Measurements from ENCODE around the gene BAAT. TPM values are rescaled to one million over a fixed set of nuclear protein-coding genes. Genes with fewer than 3 reads are reported as not detected.

Gene BAAT
- total RNA-seq, 1 donor from 2014 or later = 459 TPM

DNA sequence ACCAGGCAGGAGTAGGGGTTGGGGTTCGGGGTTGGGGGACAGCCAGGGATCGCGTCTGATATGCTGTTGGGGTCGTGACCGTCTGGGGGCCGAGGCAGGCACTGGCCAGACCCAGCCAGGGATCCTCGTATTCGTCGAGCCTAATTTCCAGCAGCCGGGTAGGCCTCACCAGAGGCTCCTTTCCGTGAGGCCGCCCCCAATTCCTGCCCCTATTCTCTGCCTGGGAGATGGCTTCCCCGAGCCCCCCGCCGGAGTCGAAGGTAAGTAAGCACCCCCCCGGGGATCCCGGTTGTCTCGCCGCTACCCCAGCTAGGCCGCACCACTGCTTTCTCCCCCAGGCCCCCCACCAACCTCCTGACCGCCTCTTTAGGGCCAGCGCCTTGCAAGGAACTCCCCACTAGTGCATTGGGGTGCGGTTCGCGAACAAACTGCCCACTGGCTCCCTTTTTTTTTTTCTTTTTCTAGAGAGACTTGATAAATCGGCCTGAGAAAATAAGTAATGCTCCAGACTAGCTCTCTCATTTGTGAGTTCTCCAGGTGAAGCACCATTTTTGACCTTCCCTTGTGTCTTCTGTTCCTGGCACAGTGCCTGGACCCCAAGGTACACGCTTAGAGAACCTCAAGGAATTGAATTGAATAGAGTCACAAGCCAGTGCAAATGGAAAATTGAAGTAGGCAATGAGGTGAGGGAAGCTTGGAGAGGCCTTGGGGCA, 14.3 kb upstream of the BAAT start:
- ATAC-seq = peak; percentile 8
- no peak for DNase-seq (ENCODE audit: low spot score)

DNA sequence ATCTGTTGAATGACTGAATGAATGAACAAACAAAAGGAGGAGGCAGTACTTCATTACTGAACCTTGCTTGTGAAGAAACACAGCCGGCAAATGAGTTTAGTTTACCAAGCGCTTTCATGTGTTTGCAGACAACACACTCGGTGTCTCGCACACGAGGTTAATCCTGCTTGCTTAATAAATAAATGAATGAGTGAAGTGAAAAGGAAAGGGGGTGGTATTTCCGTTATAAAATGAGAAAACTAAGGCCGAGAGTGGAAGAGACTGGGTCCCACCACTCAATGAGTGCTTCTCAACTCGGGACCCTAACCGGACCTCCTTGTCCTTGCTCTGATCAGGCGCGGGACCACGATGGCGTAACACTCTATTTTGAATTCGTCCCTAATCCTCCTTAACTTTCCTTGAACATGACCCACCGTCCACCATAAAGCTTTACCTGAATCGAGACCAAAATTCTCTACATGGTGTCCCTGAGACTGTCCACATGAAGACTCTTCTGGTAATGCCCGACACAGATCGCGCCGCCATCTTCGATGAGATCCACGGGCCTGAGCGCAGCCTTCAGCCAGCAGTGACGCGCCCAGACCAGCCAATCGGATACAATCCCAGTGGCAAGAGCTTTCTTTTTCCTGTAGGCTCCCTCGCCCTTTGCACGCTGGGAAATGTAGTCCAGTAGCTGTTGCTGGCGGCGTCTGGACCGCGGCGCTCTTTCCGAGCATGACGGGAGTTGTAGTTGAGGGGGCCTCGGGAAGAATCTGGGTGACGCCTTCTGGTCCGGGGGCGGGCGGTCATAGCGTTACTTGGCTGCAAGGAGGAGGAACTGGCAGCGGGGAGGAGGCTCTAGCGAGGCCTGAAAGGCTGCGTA, 13.5 kb upstream of the BAAT start, which contains the start of the genes MRPL50 and ZNF189:
Gene MRPL50 (minus strand): TSS at position 551 of the 862 bp plus-strand sequence. CDS start 26 bp downstream, at position 525.
Gene ZNF189 (plus strand): TSS at position 784 of the 862 bp plus-strand sequence. CDS start 306 bp downstream, outside the sequence.
- ATAC-seq (peak; percentile 94), DNase-seq (ENCODE audit: low spot score) (peak; percentile 99)

DNA sequence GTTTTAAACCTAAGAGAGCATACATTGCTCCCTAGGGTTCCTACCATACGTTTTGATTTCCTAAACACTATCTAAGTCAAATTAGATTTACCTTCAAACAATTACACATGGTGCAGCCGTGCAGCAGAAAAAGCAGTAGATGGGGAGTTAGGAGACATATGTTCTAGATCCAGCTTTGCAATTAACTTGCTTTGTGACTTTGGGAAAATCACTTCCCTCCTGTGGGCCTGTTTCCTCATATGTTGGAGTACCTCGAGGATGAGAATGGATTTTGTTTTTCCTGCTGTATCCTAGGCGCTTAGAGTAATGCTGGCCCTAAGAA, 12.9 kb upstream of the BAAT start:
- DNase-seq (ENCODE audit: low spot score) (no peak), ATAC-seq (no peak)

DNA sequence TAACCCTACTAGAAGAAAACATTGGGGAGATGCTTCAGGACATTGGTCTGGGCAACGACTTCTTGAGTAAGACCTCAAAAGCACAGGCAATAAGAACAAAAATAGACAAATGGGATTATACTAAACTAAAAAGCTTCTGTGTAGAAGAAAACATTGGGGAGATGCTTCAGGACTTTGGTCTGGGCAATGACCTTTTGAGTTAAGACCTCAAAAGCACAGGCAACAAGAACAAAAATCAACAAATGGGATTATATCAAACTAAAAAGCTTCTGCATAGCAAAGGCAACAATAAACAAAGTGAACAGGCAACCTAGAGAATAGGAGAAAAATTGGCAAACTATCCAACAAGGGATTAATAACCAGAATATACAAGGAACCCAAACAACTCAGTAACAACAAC, 9.9 kb upstream of the BAAT start:
- ATAC-seq = no peak
- no peak for DNase-seq (ENCODE audit: low spot score)

DNA sequence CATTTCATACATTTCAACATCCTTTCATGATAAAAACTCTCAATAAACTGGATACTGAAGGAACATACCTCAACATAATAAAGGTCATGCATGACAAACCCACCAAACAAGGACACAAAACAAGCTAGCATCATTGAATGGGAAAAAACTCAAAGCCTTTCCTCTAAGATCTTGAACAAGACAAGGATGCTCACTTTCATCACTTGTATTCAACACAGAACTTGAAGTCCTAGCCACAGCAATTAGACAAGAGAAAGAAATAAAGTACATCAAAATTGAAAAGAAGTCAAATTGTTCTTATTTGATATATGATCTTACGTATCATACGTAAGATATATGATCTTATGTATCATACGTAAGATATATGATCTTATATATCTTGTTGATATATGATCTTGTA, 8.3 kb upstream of the BAAT start:
- ATAC-seq (no peak), DNase-seq (ENCODE audit: low spot score) (no peak)

DNA sequence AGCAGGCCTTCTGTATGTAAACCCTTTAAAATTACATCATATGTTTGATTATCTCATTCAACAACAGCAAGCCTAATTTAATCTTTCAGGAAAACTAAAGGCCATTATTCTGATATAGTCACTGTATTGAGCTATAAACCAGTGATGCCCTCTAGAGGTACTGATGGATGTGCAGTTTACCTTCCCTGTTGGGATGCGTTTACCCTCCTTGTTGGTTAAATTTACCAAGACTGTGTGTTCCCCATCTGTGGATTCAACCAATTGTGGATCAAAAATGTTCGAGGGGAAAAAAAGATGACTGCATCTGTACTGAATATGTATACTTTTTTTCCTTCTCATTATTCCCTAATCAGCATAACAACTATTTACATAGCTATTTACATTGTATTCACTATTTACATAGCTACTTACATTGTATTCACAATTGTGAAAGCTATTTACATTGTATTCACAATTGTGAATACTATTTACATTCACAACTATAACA, 3.7 kb upstream of the BAAT start:
- ATAC-seq (peak; percentile 78), DNase-seq (ENCODE audit: low spot score) (no peak)

DNA sequence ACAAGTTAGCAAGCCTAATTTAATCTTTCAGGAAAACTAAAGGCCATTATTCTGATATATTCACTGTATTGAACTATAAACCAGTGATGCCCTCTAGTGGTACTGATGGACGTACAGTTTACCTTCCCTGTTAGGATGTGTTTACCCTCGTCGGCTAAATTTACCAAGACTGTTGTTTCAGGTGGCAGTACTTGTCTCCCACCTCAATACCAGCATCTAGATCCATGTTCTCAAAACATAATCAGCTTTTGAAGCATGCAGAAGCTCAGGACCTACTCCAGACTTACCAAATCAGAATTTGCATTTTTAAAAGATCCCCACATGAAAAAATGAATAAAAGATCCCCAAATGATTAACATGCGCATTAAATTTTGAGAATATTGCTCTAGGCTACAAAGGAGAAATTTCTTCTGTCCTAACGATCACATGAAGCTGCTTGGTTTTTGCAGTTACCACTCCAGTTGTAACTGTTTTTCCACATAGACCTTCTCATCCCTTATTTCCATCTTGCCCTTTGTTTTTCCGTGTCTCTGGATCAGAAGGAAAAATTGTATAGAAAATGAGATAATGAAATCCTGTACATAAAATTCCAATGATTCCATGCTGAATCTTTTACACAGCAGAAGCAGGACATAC, 3.2 kb upstream of the BAAT start:
- peak; percentile 86 for ATAC-seq
- no peak for DNase-seq (ENCODE audit: low spot score)

DNA sequence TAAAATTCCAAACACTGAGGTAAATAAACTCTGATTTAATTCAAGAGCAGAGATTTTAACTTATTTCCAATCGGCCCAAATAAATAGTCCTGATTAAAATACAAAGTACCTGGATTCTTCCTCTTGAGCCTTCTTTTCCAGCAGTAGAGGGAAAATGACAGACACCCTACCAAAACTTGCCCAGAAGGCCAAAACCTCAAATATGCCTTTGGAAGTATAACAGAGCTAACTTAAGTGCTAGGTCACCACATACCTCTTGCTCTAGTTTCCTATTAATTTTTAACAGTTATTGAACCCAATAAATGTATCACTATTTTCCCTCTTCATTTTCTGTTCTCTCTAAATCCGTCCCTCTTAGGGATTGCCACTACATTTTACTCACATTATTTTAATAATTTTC, 1.4 kb downstream of the BAAT start:
- ATAC-seq (peak; percentile 8), DNase-seq (ENCODE audit: low spot score) (no peak)

DNA sequence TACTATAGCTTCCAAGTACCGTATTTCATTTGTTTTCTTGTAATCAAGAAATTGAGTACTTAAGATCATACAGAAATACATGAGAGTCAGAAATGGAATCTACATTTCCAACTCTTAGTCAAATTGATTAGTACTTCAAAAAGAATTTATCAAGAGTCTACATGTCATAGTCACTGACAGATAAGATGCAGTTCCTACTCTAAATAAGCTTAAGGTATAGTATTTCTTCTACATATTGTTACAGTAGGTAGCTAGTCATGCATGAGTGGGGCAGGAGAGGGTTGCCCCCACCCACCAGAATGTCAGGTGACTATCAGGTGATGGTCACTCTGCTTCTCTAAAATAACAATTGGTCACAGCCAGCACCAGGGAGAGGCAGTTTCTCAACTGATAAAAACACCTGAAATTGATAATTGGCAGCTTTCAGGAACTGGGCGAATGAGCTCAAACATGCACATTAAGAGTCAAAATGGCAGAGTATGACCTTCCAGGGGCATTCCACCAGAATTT, 2.9 kb downstream of the BAAT start:
- DNase-seq (ENCODE audit: low spot score) (no peak), ATAC-seq (peak; percentile 56)

DNA sequence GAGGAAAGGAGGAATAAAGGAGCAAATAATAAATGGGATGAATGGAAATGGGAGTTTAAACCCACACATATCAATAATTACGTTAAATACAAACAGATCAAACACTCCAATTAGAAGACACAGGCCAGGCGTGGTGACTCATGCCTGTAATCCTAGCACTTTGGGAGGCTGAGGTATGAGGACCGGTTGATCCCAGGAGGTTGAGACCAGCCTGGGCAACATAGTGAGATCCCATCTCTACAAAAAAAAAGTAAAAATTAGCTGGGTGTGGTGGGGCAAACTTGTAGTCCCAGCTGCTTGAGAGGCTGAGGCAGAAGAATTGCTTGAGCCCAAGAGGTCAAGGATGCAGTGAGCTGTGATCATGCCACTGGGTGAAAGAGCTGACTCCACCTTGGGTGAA, 3.7 kb downstream of the BAAT start:
- DNase-seq (ENCODE audit: low spot score) (no peak), ATAC-seq (no peak)

DNA sequence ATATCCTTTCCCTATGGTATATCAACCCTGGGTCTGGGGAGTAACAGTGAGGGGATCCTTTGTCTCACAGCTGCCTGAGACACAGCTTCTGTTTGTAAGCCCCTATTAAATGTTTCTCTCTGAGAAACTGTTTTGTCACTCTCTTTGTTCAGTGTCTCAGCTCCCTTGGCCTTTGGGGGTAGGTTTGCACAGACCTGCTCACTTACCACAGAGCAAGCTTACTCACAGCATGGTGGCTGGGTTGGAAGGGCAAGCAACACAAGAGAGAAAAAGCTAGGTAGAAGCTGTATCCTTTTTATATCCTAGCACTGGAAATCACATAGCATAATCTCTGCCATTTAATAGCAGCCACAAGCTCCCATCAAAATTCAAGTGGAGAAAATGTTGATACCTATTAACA, 4.5 kb downstream of the BAAT start:
- ATAC-seq = peak; percentile 8

DNA sequence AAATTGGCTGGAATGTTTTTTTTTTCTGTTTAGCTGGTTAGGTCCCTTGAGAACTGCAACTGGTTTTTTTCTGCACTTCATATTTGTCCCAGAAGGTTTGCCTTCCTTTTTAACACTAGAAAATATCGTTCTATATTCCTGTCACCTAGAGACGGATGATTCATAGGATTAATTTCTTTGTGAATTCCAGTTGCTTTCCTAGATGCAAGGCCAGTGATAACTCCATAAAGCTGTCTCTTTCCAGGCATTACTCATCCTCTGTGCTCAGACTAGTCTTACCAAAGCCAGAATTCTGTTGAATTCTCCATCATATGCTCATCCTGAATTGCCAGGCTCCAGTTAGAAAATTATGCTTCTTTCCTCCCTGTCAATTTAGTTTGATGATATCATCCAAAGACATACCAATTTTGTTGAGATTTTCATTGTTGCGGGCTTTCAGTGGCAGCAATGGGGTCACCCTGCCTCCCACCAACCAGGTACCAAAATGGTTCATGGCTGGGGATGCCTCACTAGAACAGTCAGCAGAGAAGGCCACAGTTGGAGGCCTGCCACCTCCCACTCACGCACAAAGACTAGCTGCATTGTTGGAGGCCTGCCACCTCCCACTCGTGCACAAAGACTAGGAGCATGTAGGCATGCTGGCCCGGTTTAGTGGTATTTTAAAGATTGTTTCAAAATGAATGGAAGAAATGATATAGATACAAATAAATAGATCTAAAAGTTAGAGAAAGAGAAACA, 8.5 kb downstream of the BAAT start:
- DNase-seq (ENCODE audit: low spot score) (peak; percentile 66), ATAC-seq (peak; percentile 37)

More for the DNA sequence above, 4.5 kb downstream of the BAAT start:
- DNase-seq (ENCODE audit: low spot score) = no peak

DNA sequence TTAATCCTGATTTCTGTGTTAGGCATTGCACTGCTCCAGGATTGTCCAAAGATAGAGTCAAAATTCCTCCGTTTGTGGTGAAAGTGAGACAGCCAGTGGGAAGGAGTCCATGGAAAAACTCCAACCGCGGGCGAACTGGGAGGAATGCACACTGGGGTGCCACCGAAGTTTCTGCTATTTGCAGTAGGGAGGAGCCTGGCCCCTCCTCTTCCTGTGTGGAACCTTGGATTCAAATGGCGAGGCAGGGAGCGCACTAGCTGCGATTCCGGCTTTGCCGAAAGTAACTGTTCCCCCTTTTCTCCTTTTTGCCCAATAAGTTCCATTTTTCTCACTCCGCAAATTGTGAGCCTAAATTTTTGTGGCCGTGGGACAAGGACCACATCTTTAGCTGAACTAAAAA, 9.3 kb downstream of the BAAT start:
- ATAC-seq (peak; percentile 56), DNase-seq (ENCODE audit: low spot score) (peak; percentile 64)

DNA sequence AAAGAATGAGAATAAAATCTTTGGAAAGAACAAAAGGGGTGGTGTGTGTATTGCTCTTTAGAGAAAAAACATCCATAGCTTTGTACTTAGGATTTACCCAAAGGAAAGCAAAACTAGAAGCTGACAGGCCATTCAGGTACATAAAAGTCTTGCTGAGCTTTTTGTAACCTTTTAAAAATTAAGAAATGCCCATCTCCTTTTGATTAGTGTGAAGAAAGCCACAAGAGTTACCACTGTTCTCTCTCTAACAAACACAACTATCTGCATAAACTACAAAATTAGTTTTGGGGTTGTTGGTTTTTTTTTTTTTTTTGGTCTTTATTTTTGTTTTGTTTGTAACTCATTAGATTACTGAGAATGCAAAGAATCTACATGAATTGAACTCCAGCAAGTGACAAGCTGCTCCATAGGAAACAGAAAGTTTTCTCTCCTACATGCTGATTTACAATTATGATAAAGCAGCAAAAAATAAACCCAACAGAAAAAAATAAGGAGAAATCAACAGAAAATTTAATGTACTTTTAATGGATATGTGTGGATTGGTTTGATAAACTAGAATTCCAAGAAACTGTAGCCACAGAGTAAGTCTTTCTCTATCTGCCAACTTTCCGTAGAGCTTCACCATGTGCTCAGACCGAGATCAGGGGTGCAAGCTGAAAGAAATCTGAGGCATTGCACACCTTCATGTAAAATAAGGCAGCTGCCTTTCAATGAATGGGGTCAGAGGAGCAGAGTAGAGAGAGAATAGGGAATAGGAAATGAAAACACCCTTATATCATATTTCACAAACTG, 12.3 kb downstream of the BAAT start:
- ATAC-seq (no peak), DNase-seq (ENCODE audit: low spot score) (no peak)

DNA sequence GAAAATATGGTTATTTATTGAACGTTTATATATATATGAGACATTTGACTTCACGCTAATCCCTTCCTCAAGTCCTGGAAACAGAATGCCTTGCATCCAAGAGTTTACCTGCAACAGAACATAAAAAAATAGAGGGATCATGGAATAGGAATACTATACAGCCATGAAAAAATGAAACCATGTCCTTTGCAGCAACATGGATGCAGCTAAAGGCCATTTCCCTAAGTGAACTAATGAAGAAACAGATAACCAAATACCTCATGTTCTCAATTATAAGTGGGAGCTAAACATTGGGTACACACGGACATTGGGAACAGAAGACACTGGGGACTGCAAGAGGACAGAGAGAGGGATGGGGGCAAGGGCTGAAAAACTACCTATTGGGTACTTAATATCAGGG, 13.0 kb downstream of the BAAT start:
- ATAC-seq (no peak), DNase-seq (ENCODE audit: low spot score) (no peak)

DNA sequence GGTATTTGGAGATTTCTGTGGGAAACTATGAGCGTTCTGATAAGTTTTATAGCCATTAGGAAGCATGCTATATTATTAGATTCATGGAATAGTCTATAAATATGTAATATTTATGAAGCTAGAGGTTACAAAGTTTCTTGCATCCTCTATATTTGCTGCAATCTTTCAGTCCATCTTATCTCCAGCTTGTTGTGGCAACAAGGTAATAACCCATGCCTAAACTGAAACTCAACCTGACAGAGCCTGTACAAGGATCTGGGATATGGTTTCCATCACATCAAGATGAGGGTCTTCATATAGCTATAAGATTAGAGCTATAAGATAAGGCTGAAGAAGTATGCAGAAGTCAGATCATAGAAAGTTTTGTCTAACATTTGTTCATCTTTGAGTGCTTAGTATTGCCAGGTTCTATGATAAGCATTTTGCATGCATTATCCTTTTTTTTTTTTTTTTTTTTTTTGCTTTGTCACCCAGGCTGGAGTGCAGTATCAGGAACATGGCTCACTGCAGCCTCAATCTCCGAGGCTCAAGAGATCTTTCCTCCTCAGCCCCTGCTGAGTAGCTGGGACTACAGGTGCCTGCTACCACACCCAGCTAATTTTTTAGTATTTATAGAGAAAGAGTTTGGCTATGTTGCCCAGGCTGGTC, 14.8 kb downstream of the BAAT start:
- ATAC-seq (peak; percentile 9), DNase-seq (ENCODE audit: low spot score) (no peak)

DNA sequence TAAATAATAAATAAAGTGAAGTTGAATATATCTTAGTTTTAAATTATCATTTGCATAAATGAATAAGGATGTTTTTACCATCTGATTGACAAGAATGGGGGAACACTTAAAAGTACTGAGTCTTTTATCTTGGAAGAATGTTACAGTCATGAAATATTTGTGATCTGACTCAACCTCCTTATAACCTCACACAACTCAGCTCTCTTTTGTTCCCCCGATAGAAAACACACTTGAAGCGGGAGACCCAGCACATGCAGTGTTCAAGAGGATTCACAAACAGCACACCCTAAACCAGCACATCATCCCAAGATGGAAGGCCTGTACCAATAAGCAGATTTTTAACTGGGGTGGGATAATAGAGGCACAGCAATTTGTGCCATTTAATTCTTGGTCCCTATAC, 15.5 kb downstream of the BAAT start:
- ATAC-seq = peak; percentile 4
- DNase-seq (ENCODE audit: low spot score) = no peak

DNA sequence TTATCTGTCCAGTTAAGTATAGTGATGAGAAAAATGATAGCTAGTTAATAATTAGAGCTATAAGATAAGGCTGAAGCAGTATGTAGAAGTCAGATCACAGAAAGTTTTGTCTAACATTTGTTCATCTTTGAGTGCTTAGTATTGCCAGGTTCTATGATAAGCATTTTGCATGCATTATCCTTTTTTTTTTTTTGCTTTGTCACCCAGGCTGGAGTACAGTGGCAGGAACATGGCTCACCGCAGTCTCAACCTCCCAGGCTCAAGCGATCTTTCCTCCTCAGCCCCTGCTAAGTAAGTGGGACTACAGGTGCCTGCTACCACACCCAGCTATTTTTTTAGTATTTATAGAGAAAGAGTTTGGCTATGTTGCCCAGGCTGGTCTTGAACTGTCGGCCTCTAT, 17.5 kb downstream of the BAAT start:
- DNase-seq (ENCODE audit: low spot score) = no peak
- peak; percentile 4 for ATAC-seq

DNA sequence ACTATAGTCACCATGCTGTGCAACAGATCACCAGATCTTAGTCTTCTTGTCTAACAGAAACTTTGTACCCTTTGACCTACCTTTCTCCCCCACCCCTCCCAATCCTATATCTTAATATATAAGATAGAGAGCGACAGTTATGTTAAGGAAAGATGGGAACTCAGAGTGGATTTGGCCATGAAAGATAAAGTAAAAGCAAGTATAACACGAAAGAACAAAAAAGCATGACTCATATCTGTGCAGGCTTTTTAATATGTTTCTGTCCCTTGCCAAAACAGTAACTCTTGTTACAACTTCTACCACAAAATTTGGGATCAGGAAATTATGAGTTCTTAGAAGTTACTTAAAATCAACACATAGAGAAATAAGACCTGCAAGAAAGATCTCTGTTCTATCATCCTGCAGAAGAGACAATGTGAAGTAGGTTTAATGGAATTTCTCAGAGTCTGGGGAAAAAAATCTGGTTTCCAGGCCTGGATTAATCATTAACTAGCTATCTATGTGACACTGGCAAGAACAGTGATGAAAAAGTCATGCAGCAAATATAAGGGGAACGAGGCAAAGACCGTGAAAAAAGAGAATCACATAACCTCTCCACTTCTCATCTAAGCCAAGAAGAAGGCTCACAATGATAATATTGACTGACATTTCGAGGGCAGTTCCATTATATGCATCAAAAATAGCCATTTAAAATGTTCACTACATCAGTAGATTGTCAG, 18.6 kb downstream of the BAAT start:
- DNase-seq (ENCODE audit: low spot score) = no peak
- peak; percentile 6 for ATAC-seq
